ENCODE measurements around the gene DCDC2C. TPM values are rescaled to one million over a fixed set of nuclear protein-coding genes. Genes with fewer than 3 reads are reported as not detected.

The DCDC2C gene
- total RNA-seq, 1 experiment from 2014 or later, result 0.43 TPM

- Histone ChIP-seq H3K4me1 (ENCODE audit: insufficient read depth, low read length, poor library complexity, severe bottlenecking) (no peaks in the 10 kb centered on the region), H3K27ac (ENCODE audit: low read depth, low read length, poor library complexity, severe bottlenecking) (no peak overlapping the region), H3K9me3 (ENCODE audit: low read depth, low read length, poor library complexity, severe bottlenecking) (no peaks in the 10 kb centered on the region), H3K4me3 (ENCODE audit: low read depth, low read length, poor library complexity, severe bottlenecking) (no peak overlapping the region), H3K27me3 (replicated peaks; ENCODE audit: insufficient read depth, low read depth, low read length, poor library complexity) (no peaks in the 10 kb centered on the region), H3K36me3 (ENCODE audit: insufficient read depth, low read length, poor library complexity, severe bottlenecking) (no peaks in the 10 kb centered on the region)
- BruUV-seq (replicated peaks), result no TSS peak
- no peak for TF ChIP-seq EZH2 (IDR thresholded peaks at IDR 0.05; ENCODE audit: borderline replicate concordance, low read depth, low read length, poor library complexity, severe bottlenecking)
- TF ChIP-seq CTCF (conservative IDR thresholded peaks at IDR 0.05; ENCODE audit: low read depth, low read length), result no peak
- DNase-seq (ENCODE audit: low spot score), result no peak
- intact Hi-C loops (cut with micrococcal nuclease; ENCODE audit: unreplicated experiment), result no loop called here
- POLR2A ChIA-PET (ENCODE audit: low non-redundant PET), result no interaction called here
- CTCF ChIA-PET, result no interaction called here
Observed at GRCh38 chr2:3759331-3759730, 56.0 kb downstream of the DCDC2C start.

GRCh38 chr2:3759761-3760160 lies 56.4 kb downstream of the DCDC2C start:
- no peak for TF ChIP-seq EZH2 (IDR thresholded peaks at IDR 0.05; ENCODE audit: borderline replicate concordance, low read depth, low read length, poor library complexity, severe bottlenecking)
- TF ChIP-seq CTCF (conservative IDR thresholded peaks at IDR 0.05; ENCODE audit: low read depth, low read length), result no peak
- BruUV-seq (replicated peaks), result no TSS peak
- ChIA-PET POLR2A (ENCODE audit: low non-redundant PET) (no interaction called here), CTCF (no interaction called here)
- no peaks in the 10 kb centered on the region for H3K4me1 ChIP-seq (ENCODE audit: insufficient read depth, low read length, poor library complexity, severe bottlenecking)
- H3K36me3 ChIP-seq (ENCODE audit: insufficient read depth, low read length, poor library complexity, severe bottlenecking), result no peaks in the 10 kb centered on the region
- no peak overlapping the region for H3K4me3 ChIP-seq (ENCODE audit: low read depth, low read length, poor library complexity, severe bottlenecking)
- no peaks in the 10 kb centered on the region for H3K9me3 ChIP-seq (ENCODE audit: low read depth, low read length, poor library complexity, severe bottlenecking)
- H3K27ac ChIP-seq (ENCODE audit: low read depth, low read length, poor library complexity, severe bottlenecking), result no peak overlapping the region
- DNase-seq (ENCODE audit: low spot score), result no peak
- intact Hi-C loops (cut with micrococcal nuclease; ENCODE audit: unreplicated experiment), result no loop called here
- H3K27me3 ChIP-seq (replicated peaks; ENCODE audit: insufficient read depth, low read depth, low read length, poor library complexity), result no peaks in the 10 kb centered on the region

GRCh38 chr2:3761272-3761671 lies 57.9 kb downstream of the DCDC2C start:
- CTCF ChIA-PET, result no interaction called here
- no peaks in the 10 kb centered on the region for H3K4me1 ChIP-seq (ENCODE audit: insufficient read depth, low read length, poor library complexity, severe bottlenecking)
- no peaks in the 10 kb centered on the region for H3K36me3 ChIP-seq (ENCODE audit: insufficient read depth, low read length, poor library complexity, severe bottlenecking)
- BruUV-seq (replicated peaks), result no TSS peak
- DNase-seq (ENCODE audit: low spot score), result no peak
- TF ChIP-seq CTCF (conservative IDR thresholded peaks at IDR 0.05; ENCODE audit: low read depth, low read length) (no peak), EZH2 (IDR thresholded peaks at IDR 0.05; ENCODE audit: borderline replicate concordance, low read depth, low read length, poor library complexity, severe bottlenecking) (no peak)
- no peaks in the 10 kb centered on the region for H3K27me3 ChIP-seq (replicated peaks; ENCODE audit: insufficient read depth, low read depth, low read length, poor library complexity)
- H3K9me3 ChIP-seq (ENCODE audit: low read depth, low read length, poor library complexity, severe bottlenecking), result no peaks in the 10 kb centered on the region
- intact Hi-C loops (cut with micrococcal nuclease; ENCODE audit: unreplicated experiment), result no loop called here
- no peak overlapping the region for H3K27ac ChIP-seq (ENCODE audit: low read depth, low read length, poor library complexity, severe bottlenecking)
- POLR2A ChIA-PET (ENCODE audit: low non-redundant PET), result no interaction called here
- H3K4me3 ChIP-seq (ENCODE audit: low read depth, low read length, poor library complexity, severe bottlenecking), result no peak overlapping the region

Measured in A673 (cell line).